ENCODE results near the gene TUNAR.

TUNAR gene

DNA sequence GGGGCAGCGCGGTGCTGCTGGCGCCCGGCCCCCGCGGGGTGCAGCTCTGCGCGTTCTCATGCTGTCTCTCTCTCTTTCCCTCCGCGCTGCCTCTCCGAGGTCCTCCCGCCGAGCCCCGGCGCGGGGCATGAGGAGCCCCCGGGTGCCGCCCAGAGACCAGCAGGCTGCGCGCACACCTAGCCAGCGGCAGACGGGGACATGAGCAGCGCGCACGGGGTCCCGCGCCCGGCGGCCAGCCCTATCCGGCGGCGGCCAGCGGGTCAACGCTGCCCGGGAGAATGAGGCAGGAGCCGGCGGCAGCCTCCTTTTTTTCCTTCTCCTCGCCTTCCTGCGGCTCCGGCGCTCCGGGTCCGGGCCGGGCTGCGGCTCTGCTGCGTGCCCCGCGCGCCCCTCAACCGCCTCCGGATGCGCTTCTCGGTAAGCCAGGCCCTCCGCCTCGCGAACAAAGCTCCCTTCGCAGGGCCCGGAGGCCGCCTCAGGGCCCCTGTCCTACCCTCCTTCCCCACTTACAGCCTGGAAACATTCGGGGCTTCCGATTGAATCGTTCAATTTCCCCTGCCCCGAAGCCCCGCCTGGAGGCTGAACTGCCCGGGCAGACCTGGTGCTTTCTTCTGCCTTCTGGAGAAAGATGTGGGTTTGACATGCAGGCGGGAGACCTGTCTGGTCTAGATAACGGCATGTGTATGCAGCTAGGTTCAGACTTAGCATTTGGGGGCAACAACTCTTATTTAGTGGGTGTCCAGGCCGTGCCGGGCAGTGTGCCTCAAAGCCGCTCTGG is at the start of gene TUNAR:
Gene TUNAR, plus strand, starts transcription at position 72 of the 778 bp plus-strand sequence.
- no peak for DNase-seq (ENCODE audit: low read depth)

DNA sequence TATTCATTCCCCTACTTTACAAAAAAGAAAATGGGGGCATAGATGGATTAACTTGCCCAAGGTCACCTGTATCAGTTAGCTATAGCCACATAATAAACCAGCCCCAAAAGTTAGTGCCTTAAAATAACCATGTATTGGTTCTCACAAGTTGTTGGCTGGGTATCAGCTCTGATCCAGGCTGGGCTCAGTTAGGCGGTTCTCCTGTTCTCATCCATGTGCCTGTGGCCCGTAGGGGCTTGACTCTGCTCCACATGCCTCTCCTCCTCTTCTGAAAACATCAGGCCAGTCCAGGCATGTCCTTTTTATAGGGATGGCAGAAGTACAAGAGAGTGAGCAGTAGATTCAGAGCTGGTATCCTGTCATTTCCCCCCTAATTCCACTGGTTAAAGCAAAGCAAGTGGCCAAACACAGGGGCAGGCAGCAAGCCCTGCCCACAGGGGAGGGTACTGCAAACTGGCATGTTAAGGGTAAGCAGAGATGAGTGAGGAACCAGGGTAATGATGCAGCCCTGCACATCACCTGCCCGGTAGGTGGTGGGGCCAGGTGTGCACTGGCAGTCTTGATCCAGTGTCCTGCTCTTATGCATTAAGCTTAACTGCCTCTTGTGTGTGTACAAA is 47.9 kb upstream of the TUNAR start:
- DNase-seq (ENCODE audit: low read depth), result no peak

DNA sequence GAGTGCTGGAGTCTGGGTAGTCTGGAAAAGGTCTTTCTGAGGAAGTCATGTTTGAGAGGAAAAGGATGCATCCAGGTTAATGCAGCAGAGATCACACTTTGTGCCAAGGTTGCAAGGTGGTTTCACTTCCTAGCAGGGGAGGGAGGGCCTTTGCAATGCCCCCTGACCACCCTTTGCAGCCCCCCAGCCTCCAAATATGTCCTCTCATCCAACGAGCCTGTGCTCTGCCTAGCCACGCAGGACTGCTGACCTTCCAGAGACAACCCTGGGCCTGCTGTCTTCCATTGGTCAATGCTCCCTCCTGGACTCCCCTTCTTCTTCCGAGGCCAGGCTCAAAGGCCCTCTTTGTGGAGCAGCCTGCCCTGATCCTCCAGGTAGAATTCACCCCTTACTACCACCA is 47.3 kb upstream of the TUNAR start:
- DNase-seq (ENCODE audit: low read depth), result no peak

DNA sequence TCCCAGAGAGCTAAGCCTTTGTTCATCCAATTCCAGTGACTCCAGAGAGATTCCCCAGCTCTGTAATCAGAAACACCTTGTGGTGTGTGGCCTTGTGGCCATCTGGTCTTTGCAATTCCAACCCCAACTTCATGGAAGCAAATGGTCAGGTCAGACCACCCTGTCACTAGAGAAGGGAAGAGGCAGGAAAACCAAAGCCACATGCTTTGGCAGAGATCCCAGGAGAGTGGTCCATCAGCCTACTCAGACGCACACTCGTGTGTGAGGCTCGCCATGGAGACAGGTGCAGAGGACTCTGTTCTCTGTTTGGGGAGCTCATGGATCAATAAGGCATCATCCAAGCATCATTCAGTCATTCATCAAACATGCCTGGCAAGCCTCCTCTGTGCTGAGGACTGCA is 46.2 kb upstream of the TUNAR start:
- no peak for DNase-seq (ENCODE audit: low read depth)

DNA sequence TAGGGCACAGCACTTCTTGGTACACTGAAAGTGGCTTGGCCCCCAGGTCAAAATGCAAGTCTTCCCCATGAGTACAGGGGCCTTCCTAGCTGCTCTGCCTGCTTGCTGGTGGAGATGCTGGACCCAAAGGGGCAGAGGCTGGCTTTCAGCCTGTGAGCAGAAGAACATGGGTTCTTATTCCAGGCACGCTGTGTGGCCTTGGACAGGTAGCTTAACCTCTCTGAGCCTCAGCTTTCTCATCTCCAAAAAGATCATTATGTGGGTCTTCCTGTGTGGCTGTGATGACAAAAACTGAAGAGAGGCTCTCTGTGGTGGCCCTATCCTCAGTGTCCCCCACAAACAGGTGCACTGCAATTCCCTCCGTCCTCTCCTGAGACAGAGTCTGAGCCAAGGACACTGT is 45.6 kb upstream of the TUNAR start:
- no peak for DNase-seq (ENCODE audit: low read depth)

DNA sequence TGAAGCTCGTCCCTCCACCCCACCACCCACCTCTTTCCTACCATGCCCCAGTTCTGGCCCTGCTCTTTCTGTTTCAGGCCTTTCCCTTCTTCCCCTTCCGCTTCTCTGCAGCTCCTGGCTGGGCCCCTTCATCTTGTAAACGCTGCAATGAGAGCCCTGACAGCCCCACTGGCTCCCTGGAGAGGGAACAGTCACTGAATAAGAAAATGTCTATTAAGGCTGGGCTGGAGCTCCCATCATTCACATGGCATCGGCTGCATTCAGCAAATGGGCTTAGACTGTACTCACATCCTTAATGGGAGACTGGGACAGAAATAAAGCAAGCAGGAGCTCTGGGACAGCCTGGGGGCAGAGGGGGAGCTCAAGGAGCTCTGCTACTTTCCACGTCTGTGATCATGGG is 45.2 kb upstream of the TUNAR start:
- no peak for DNase-seq (ENCODE audit: low read depth)

DNA sequence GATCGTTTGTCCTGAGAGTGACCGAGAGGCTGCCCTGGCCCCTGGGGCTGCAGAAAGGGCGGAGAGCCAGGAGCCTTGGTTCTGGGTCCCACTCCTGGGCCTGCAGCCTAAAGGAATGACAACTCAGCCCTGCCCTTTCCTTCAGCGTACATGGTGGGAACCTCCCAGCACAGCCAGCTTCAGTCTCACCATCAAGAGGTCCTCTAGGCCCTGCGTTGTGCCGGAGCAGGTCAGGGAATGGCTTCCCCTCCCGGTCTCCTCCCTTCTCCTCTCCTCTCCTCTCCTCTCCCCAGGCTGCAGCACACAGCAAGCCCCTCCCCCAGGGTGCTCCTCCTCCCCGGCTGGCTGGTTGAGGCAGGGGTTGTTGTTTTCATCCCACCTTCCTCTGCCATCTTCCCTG is 44.6 kb upstream of the TUNAR start:
- DNase-seq (ENCODE audit: low read depth), result no peak

DNA sequence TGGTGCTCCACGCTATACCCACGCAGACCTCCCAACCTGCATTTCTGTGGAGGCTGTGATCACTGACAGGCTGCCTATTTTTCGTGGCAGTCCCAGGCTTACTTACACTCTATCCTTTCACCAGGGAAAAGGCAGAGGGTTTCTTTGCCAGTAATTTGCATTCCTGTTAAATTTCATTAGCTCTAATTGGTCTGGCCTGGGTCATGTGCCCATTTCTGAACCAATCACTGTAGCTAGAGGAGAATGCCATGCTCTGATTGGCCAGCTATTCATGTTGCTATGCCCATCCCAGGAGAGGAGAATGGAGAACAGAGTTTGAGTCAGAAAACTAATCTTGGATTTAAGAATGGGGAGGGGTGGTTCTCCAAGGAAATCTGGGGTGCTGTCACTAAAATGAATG is 43.2 kb upstream of the TUNAR start:
- no peak for DNase-seq (ENCODE audit: low read depth)

DNA sequence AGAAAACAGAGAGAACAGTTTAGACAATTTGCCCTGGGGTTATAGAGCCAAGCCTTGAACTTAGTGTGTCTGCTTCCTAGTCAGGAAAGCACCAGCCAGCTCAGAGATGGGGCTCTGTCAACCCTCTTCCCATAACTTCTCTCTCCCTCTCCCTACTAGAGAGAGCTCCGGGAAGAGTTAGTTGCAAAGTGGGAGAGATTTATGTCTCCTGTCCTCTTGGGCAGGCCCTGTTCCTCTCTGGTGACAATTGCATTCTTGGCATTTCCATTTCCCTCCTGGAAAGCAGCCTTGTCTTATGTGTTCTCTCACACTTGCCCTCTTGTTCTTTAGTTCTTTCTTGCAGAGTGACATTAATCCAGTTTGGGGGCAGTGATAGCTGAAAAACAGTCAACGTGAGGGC is 42.1 kb upstream of the TUNAR start:
- no peak for DNase-seq (ENCODE audit: low read depth)

DNA sequence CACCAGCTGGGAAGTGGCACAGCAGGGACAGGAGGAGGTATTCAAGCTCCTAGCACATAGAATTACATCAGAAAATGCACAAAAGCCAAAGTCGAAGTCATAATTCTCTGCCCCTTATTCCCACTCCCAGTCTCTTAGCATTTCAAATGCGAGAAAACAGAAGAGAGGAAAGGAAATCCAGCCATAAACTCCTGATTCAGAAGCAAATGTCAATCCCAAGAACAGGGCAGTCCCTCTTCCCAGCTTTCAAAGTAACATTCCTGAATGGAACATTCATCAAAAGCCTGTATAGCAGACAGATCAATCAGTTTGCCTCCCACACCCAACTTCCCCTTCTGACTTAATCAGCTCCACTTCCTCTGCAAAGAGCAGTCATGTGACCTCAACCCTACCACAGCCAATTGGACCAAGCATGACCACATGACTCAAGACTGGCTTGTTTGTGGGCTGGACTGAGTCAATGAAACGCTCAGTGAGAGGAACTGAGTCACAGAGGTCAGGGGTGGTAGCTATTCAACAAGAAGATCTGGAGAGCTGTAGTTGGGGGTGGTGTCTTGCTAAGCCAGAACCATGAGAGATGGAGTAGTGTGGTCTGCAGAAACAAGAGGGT is 41.4 kb upstream of the TUNAR start:
- DNase-seq (ENCODE audit: low read depth), result no peak

DNA sequence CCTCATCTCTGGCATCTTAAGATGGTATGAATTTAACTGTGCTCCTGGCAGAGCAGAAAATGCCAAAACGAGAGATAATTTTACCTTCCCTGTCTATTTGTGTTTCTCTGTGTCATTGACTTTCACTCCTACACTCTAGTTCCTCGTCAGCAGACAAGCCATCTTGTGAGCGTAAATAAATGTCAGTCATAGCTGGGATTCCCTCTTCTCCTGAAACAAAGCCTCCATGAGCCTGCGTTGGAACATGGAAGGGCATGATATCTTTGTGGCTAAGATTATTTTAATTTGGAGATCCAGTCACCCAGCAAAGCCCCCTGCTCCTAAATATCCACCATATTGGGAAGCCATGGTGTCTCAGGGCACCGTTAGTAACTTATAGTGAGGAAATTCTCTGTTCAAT is 37.8 kb upstream of the TUNAR start:
- DNase-seq (ENCODE audit: low read depth), result no peak

DNA sequence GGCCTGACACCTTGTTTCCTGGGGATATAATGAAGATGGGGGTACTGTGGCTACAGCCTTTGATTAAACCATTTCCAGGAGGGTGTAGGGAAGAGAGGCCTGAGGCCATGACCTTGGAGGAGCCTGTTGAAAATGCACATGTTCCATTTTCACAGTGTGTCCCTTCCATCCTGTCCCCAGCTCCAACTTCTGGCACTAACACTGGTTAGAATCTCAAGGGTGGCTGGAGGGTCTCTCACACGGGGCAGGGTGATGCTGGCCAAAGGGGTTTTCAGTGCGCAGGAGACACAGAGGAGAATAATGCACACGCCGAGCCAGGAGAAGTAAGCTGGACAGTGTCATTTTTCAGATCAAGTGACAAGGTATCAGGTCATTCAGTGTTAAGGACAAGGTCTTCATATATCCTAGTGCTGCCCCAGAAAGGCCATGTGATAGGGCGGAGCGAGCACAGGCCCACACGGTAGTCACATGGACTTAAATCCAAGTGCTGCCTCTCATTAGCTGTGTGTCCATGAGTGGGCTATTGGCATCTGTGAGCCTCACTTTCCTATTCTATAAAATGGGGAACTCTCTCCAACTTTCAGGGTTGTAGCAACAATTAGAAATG is 36.4 kb upstream of the TUNAR start:
- no peak for DNase-seq (ENCODE audit: low read depth)

DNA sequence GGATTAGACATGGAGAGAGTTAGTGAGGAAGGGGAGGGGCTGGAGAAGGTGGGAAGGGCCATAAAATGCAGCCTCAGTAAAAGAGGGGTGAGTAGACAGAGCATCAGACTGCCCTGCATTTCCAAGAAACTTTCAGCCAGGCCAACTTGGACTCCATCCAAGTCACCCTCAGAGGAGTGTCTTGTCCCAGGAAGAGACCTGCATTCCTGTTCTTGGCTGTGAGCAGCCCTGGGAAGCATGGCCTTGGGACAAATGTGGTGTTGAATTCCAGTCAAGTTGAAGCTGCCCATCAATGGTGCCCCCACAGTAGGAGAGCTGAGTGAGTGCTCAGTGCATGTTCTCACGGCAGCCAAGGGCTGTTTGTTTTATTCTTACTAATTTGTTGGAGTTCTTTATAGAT is 35.0 kb upstream of the TUNAR start:
- no peak for DNase-seq (ENCODE audit: low read depth)

DNA sequence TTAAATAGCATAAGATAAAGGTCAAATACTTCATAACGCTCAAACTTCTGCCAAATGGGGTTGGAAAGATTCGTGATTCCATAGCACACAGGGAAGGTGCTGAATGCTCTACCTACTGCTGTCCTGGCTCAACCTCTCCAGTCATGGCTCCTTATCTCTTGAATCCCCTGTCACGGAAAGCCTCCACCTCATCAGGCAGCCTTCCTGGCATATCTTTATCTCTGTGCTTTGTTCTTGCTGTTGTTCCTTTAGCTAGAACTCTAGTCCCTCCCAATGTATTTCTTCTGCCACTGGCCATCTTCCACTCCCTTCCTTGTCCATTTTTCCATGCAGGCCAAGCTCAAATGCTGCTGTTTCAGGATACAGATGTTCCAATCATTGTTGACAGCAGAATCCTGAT is 26.9 kb upstream of the TUNAR start:
- DNase-seq (ENCODE audit: low read depth), result no peak

DNA sequence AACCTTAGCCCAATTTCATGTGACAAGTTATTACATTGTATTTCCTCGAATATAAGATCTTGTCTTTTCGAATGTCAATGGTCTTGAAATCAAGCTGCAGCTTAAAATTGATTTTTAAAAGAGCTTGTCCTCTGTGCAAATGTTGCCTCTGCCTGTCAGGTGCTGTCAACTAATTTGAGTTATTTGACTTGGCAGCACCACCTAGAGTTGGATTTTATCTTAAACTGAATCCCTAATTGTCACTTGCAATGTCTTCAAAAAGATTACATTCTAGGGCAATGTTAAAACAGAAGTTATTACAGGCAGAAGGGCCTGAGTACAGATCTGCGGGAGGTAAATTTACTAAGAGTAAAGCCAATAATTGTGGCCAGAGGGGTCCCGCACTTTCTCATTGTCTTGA is 26.2 kb upstream of the TUNAR start:
- no peak for DNase-seq (ENCODE audit: low read depth)

DNA sequence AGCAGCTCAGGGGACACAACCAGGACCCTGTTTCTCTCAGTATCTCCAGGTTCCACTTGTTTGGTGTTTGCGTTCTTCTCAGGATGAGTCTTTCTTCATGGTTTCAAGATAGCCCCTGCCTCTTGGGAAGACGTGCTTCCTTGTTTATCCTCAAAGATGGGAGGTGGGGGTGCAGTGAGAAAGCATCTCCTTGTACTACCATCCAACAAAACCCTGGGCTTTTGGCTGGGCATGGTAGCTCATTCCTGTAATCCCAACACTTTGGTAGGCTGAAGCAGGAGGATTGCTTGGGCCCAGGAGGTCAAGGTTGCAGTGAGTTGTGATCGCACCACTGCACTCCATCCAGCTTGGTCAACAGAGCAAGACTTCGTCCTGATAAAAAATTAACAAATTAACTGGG is 21.0 kb upstream of the TUNAR start:
- DNase-seq (ENCODE audit: low read depth), result no peak

DNA sequence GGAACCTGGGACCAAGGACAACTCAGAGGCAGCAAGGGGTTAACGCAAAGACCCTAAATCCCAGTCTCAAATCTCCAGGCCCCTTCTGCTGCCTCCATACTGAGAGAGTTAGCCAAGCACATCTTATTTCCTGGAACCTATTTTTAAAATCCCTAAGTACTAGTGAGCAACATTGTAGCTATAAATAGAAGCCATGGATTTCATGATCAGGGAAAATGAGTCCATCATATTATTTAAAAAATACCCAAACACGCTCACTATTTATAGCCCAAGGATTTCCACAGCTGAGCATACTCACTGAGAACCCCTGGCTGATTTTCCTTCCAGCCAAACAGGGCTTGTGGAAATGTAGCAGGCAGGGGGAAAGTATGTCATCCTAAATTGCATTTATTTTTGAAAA is 19.4 kb upstream of the TUNAR start:
- no peak for DNase-seq (ENCODE audit: low read depth)

DNA sequence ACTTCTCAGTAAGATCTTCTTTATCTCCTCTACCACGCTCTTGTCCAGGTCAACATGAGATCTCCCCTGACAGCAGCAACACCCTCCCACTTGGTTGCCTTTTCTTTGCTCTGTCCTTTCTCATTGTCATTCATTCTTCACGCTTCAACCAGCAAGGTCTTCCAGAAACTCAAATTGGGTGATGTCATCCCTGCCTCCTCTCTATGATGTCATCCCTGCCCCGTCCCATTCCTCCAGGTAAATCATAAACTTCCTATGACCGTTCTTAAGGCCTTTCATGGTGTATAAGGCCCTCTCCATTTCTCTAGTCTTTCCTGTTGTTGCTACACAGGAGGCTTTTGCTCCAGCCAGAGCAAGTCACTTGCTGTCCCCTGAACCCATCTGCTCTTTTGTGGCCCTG is 17.7 kb upstream of the TUNAR start:
- DNase-seq (ENCODE audit: low read depth), result no peak

DNA sequence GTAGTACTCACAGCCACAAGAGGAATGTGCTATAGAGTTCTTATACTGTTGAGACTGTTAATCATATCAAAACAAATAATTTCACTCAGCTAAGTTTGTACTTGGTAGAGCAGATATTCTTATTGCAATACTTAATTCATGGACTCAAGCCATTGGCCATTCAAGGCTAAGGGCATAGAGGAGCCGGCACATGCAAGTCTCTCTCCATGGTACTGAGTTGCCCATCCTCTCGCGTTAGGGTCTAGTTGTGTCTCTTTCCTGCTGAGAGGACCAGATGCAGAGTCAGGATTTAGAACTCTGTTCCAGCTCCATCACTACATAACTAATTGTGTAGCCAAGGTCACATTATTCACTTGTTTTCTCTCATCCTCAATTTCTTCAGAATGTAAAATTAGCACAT is 14.4 kb upstream of the TUNAR start:
- DNase-seq (ENCODE audit: low read depth), result no peak

DNA sequence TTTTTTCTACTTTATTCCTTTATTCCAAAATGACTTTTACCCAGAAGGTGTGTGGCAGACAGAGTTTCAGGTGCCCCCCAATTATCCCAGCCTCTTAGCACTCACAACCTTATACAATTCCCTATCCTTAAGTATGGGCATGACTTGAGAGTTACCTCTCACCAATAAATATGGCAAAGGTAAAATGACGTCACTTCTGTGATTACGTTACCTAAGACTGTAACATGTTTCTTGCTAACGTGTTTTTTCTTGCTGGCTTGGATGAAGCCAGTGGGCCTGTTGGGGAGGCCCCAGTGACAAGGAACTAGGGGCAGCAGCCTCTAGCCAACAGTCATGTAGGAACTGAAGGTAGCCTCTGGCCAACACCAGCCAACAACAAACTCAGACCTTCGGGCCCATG is 13.3 kb upstream of the TUNAR start:
- DNase-seq (ENCODE audit: low read depth), result no peak

DNA sequence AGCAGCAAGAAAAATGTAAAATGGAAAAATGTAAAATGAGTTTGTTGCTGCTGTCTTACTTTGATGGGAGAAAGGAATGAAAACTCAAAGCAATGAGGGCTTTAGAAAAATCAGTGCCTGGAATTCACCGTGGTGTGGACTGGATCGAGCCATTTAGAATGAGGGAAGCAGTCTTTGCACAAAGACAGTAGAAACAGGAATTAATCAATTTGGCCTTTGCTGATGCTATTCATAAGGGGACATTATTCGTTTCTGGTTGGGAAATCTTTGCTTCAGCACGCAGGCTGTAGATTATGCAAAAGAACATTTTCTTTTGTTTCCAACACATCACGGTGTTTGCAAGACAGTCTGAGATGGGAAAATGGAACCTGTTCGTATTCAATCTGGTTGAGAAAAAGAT is 6.9 kb upstream of the TUNAR start:
- DNase-seq (ENCODE audit: low read depth), result no peak

DNA sequence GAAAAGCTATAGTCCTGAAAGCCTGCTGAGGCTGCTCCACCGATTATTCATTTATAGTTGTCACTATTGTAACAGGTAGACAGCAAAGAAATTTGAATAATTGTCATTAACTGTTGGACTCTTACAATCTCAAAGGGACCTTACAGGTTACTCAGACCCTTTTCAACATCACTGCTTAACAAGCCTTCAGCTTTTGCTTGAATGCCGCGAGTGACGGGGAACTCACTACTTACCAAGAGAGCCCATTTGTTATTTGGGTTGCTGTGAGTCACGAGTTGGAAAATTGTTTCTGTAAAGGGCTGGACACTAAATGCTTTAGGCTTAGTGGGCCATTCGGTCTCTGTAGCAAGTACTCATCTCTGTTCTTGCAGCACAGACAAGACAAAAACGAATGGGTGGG is 5.9 kb upstream of the TUNAR start:
- DNase-seq (ENCODE audit: low read depth), result no peak

DNA sequence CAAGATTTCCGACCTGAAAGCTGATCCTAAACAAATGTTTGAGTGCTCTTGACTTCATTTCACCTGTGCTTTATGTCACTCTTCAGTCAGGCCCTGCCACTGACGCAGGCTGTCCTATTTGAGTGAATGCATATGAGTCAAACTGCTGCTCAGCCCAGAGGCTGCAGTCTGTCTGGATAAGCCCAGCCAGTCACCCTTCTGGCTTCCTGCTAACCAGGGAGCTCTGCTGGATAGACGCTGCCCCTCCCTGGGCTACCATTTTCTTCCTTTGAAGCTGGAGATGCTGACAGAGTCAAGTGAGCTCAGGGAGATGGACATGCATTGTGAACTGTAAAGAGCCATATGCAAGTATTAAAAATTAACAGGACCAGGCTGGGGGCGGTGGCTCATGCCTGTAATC is 5.1 kb upstream of the TUNAR start:
- no peak for DNase-seq (ENCODE audit: low read depth)
